HepG2 (cell line): ENCODE results near the gene UBE2H. TPM values are rescaled to one million over a fixed set of nuclear protein-coding genes. Genes with fewer than 3 reads are reported as not detected.

ENCODE experiments used
- ATAC-seq: fragments of 200-7000 bp; cut with Tn5 transposase; 3 replicates; pipeline ENCODE4 v1.9.1; 2020; ENCODE audit warnings: mild to moderate bottlenecking, moderate library complexity
- BruUV-seq: library from RNA; stranded (reverse); fragments of 400-500 nt; replicated peaks from 2 replicates; lab custom pipeline; 2021; lab: Mats Ljungman, UMichigan
- CTCF ChIA-PET: fragments of 300-600 bp; formaldehyde crosslinking; extraction: SDS; loops from one replicate; lab custom pipeline; 2021; ENCODE audit warnings: low total read pairs, inconsistent platforms, low intra/inter-chr PET ratio; lab: Yijun Ruan, JAX
- POLR2A ChIA-PET: fragments of 350-600 bp; sonication (Branson Sonifier 250); formaldehyde crosslinking; loops from one replicate; lab custom pipeline; 2020; ENCODE audit warnings: antibody characterized with exemption, inconsistent platforms; lab: Yijun Ruan, JAX
- DNase-seq: peaks from one replicate; pipeline ENCODE4 v3.0.0-alpha.2; 2015; ENCODE audit warnings: low spot score
- FAIRE-seq: peaks from 3 replicates; lab custom pipeline; 2011; peaks lifted over from hg19 to GRCh38; lab: Jason Lieb, UNC
- H2AFZ ChIP-seq: one replicate; pipeline ENCODE4 v1.6.1; 2011; ENCODE audit warnings: low read length, inconsistent platforms
- H3K27ac ChIP-seq: fragments of 300-600 bp; 3 replicates; pipeline ENCODE4 v1.8.0; 2011; ENCODE audit warnings: mixed run types, mild to moderate bottlenecking, mixed read lengths, low read length, inconsistent platforms; ENCODE audit not compliant: insufficient read depth; ENCODE audit errors: extremely low read length
- H3K27me3 ChIP-seq, 2 experiments: fragments of 200-600 bp in 1 of 2; 2 replicates in 1 of 2; 3 replicates in 1 of 2; pipeline versions ENCODE4 v1.6.0 to v1.8.0; 2011; ENCODE audit warnings: low read length in 2 of 2, mild to moderate bottlenecking in 2 of 2, moderate library complexity in 2 of 2, inconsistent platforms in 1 of 2; ENCODE audit not compliant: insufficient read depth in 2 of 2, control insufficient read depth in 1 of 2
- H3K36me3 ChIP-seq, 2 experiments: fragments of 200-600 bp in 1 of 2; replicated peaks in 1 of 2; 2 replicates in 1 of 2; 3 replicates in 1 of 2; pipeline versions ENCODE4 v1.5.1 to v1.8.0; 2011; ENCODE audit warnings: low read length in 2 of 2, inconsistent platforms in 1 of 2; ENCODE audit not compliant: insufficient read depth in 2 of 2, control insufficient read depth in 1 of 2
- H3K4me1 ChIP-seq: 2 replicates; pipeline ENCODE4 v1.5.1; 2012; ENCODE audit warnings: low read length, inconsistent platforms; ENCODE audit not compliant: insufficient read depth
- H3K4me2 ChIP-seq: 2 replicates; pipeline ENCODE4 v1.6.0; 2011; ENCODE audit warnings: low read depth, low read length, inconsistent platforms
- H3K4me3 ChIP-seq, 3 experiments: fragments of 200-600 bp in 1 of 3; sonication (generic), shearing (Covaris generic) in 1 of 3; replicated peaks in 1 of 3; 2 replicates each; pipeline ENCODE4 v1.5.1; 2011 to 2016; ENCODE audit warnings: low read length in 3 of 3, inconsistent platforms in 2 of 3, low read depth in 2 of 3, mild to moderate bottlenecking in 2 of 3, control low read depth in 1 of 3, mixed read lengths in 1 of 3; ENCODE audit not compliant: insufficient read depth in 1 of 3
- H3K79me2 ChIP-seq: one replicate; pipeline ENCODE4 v1.6.1; 2011; ENCODE audit warnings: low read length, inconsistent platforms; ENCODE audit not compliant: insufficient read depth
- H3K9ac ChIP-seq: 2 replicates; pipeline ENCODE4 v1.6.0; 2011; ENCODE audit warnings: mild to moderate bottlenecking, low read depth, low read length, inconsistent platforms; ENCODE audit not compliant: insufficient read depth
- H3K9me3 ChIP-seq: 2 replicates; pipeline ENCODE4 v1.5.1; 2012; ENCODE audit warnings: mild to moderate bottlenecking, low read length
- H4K20me1 ChIP-seq: 2 replicates; pipeline ENCODE4 v1.6.0; 2011; ENCODE audit warnings: inconsistent platforms, mild to moderate bottlenecking, low read length, moderate library complexity; ENCODE audit not compliant: insufficient read depth
- LRRFIP1 ChIP-seq: sonication (generic); formaldehyde crosslinking; conservative IDR thresholded peaks from 2 replicates; pipeline ENCODE4 v1.4.0; 2020; ENCODE audit warnings: missing genetic modification reagents
- PCBP2 ChIP-seq: fragments of 200-400 bp; formaldehyde crosslinking; optimal IDR thresholded peaks from 2 replicates; pipeline ENCODE3; 2018; ENCODE audit warnings: low read length, low read depth; ENCODE audit not compliant: poor library complexity, severe bottlenecking
- ZFP36 ChIP-seq: fragments of 150-350 bp; IDR thresholded peaks from 2 replicates; pipeline ENCODE4 v1.6.1; 2018; ENCODE audit warnings: borderline replicate concordance, low read length, low read depth; ENCODE audit not compliant: partially characterized antibody
- WGBS: methylation state at CpG from one replicate; pipeline ENCODE4 v1.1.6; 2017; ENCODE audit warnings: low lambda C conversion rate; 5-methylcytosine and 5-hydroxymethylcytosine counted together
- in situ Hi-C: cut with HindIII; loops from 2 replicates; pipeline ENCODE4 v1.10.0; 2017; ENCODE audit warnings: low pct_unique_long_range_greater_than_20kb; ENCODE audit not compliant: extremely low pct_ligation_motif_present
- intact Hi-C: fragments of 100-400 bp; cut with micrococcal nuclease; formaldehyde crosslinking; loops from one replicate; pipeline ENCODE4 v1.10.0; 2022; ENCODE audit not compliant: unreplicated experiment
- polyA plus RNA-seq, 8 experiments: library from polyadenylated mRNA; depleted of rRNA in 3 of 8; stranded (reverse) in 7 of 8; unstranded in 1 of 8; fragments of >200 nt; fragmentation: Illumina TruSeq in 4 of 8; extraction: Trizol in 4 of 8; gene quantifications; 2 replicates each; pipeline versions ENCODE4 v1.2.1 to v1.2.3, GENCODE V29; 2011 to 2016; ENCODE audit warnings: low read depth in 4 of 8, missing spikeins in 1 of 8, mixed read lengths in 1 of 8; ENCODE audit not compliant: insufficient read depth in 1 of 8
- total RNA-seq, 5 experiments: library from RNA; depleted of rRNA; stranded (reverse); fragments of >200 nt; fragmentation: Illumina TruSeq; extraction: Trizol; gene quantifications; 2 replicates each; pipeline ENCODE4 v1.2.3, GENCODE V29; 2016; ENCODE audit warnings: low read depth in 1 of 5

The UBE2H gene
- total and polyA plus RNA-seq, 2 of the 13 experiments (the other 11 are each of a cell fraction or from before 2014, with no cell fraction given) = 15.5 to 40.1 TPM

DNA sequence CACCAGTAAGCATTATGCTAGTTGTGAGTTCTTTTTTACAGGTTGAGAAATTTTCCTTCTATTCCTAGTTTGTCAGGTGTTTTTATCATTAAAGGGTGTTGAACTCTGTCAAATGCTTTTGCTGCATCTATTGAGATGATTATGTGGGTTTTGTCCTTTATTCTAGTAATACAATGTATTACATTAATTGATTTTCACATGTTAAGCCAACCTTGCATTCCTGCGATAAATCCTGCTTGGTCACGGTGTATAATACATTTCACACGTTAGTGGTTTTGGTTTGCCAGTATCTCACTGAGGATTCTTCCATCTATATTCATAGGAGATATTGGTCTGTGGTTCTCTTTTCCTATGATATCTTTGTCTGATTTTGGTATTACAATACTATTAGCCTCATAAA lies 136.0 kb downstream of the UBE2H start (continued):
- TF ChIP-seq LRRFIP1 (CRISPR knock-in tag) = no peak

DNA sequence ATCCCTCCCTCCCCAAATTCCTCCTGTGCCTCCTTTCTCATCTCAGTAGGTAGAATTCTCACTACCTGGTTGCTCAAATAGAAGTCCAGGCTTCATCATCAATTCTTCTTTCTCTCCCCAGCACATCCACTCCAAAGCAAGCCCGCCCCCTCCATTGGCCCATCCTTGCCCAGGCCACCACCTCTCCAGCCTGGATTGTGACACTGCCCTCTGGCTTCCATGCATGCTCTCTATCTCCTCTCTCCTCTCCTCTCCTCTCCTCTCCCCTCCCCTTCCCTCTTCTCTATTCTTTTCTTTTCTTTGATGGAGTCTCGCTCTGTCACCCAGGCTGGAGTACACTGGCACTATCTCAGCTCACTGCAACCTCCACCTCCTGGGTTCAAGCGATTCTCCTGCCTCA lies 144.9 kb downstream of the UBE2H start:
- no peak overlapping the region for H3K4me3 ChIP-seq
- no peaks in the 10 kb centered on the region for H3K36me3 ChIP-seq
- TF ChIP-seq ZFP36 (no peak), PCBP2 (peak; percentile 73)
- H3K79me2 ChIP-seq = no peaks in the 10 kb centered on the region
- 51% methylated on average over 3 of the region's 3 CpGs for WGBS
- CTCF ChIA-PET = no interaction called here
- no peak overlapping the region for H2AFZ ChIP-seq
- ATAC-seq (peak; percentile 34; the same call in 1 of the 3 replicates), DNase-seq (no peak), FAIRE-seq (no peak)
- POLR2A ChIA-PET = no interaction called here
- BruUV-seq = no TSS peak
- intact Hi-C loops = no loop called here
- no peak overlapping the region for H3K4me2 ChIP-seq
- H3K27ac ChIP-seq = no peak overlapping the region
- H3K27me3 ChIP-seq = peaks cover 0 to 3% of the 10 kb centered on the region in 2 experiments; a peak in 3 of 5 replicates
- H3K4me1 ChIP-seq = no peaks in the 10 kb centered on the region
- in situ Hi-C loops = no loop called here
- no peaks in the 10 kb centered on the region for H4K20me1 ChIP-seq
- H3K9ac ChIP-seq = no peak overlapping the region
- H3K9me3 ChIP-seq = no peaks in the 10 kb centered on the region
